Chondrocyte (in vitro differentiated cells): Measurements from ENCODE around the gene SLC35B4. TPM values are rescaled to one million over a fixed set of nuclear protein-coding genes. Genes with fewer than 3 reads are reported as not detected.

Experiments used
- DNase-seq: peaks from one replicate; pipeline ENCODE4 v3.0.0; 2021; ENCODE audit warnings: mixed read lengths, low spot score
- H3K27ac Mint-ChIP-seq: one replicate; pipeline ENCODE4 v1.8.0; 2021; ENCODE audit warnings: mild to moderate bottlenecking, moderate library complexity, mixed read lengths; ENCODE audit not compliant: unreplicated experiment
- H3K27me3 Mint-ChIP-seq: 2 replicates; pipeline ENCODE4 v1.8.0; 2021; ENCODE audit warnings: low read depth, mixed read lengths
- H3K36me3 Mint-ChIP-seq: 2 replicates; pipeline ENCODE4 v1.8.0; 2021; ENCODE audit warnings: low read depth, mixed read lengths
- H3K4me1 Mint-ChIP-seq: 2 replicates; pipeline ENCODE4 v1.8.0; 2021; ENCODE audit warnings: low read depth, mild to moderate bottlenecking, mixed read lengths
- H3K4me3 Mint-ChIP-seq: one replicate; pipeline ENCODE4 v1.8.0; 2021; ENCODE audit warnings: mild to moderate bottlenecking, moderate library complexity, mixed read lengths; ENCODE audit not compliant: unreplicated experiment
- H3K9me3 Mint-ChIP-seq: 2 replicates; pipeline ENCODE4 v1.8.0; 2021; ENCODE audit warnings: low read depth, mixed read lengths
- total RNA-seq: library from RNA; stranded (reverse); gene quantifications from 3 replicates; pipeline ENCODE4 v1.2.1, GENCODE V29; 2021
- TF ChIP-seq, protein P1 (sequence below): fragments of 200-600 bp; sonication (generic); IDR thresholded peaks from 2 replicates; pipeline ENCODE4 v1.5.0; 2021; ENCODE audit warnings: antibody characterized with exemption, mild to moderate bottlenecking, moderate library complexity

The SLC35B4 gene
- total RNA-seq, 1 donor from 2014 or later = 25.1 TPM

- TF ChIP-seq, protein P1, sequence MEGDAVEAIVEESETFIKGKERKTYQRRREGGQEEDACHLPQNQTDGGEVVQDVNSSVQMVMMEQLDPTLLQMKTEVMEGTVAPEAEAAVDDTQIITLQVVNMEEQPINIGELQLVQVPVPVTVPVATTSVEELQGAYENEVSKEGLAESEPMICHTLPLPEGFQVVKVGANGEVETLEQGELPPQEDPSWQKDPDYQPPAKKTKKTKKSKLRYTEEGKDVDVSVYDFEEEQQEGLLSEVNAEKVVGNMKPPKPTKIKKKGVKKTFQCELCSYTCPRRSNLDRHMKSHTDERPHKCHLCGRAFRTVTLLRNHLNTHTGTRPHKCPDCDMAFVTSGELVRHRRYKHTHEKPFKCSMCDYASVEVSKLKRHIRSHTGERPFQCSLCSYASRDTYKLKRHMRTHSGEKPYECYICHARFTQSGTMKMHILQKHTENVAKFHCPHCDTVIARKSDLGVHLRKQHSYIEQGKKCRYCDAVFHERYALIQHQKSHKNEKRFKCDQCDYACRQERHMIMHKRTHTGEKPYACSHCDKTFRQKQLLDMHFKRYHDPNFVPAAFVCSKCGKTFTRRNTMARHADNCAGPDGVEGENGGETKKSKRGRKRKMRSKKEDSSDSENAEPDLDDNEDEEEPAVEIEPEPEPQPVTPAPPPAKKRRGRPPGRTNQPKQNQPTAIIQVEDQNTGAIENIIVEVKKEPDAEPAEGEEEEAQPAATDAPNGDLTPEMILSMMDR = no peak
- Mint-ChIP-seq H3K9me3 (peaks cover 4% of the 10 kb centered on the region), H3K36me3 (peaks cover 1% of the 10 kb centered on the region), H3K4me3 (no peak overlapping the region), H3K4me1 (no peaks in the 10 kb centered on the region), H3K27me3 (peaks cover 21% of the 10 kb centered on the region), H3K27ac (no peak overlapping the region)
- no peak for DNase-seq
Observed at GRCh38 chr7:134333943-134334342, 17.2 kb upstream of the SLC35B4 start.

GRCh38 chr7:134332892-134333291, 16.2 kb upstream of the SLC35B4 start:
- no peaks in the 10 kb centered on the region for H3K4me1 Mint-ChIP-seq
- H3K27ac Mint-ChIP-seq = no peak overlapping the region
- H3K36me3 Mint-ChIP-seq = peaks cover 1% of the 10 kb centered on the region
- H3K9me3 Mint-ChIP-seq = peaks cover 4% of the 10 kb centered on the region
- TF ChIP-seq, protein P1 = no peak
- H3K27me3 Mint-ChIP-seq = peaks cover 23% of the 10 kb centered on the region
- H3K4me3 Mint-ChIP-seq = no peak overlapping the region
- DNase-seq = no peak

GRCh38 chr7:134331393-134331792, 14.7 kb upstream of the SLC35B4 start:
- H3K27ac Mint-ChIP-seq = no peak overlapping the region
- no peak overlapping the region for H3K4me3 Mint-ChIP-seq
- H3K36me3 Mint-ChIP-seq = peaks cover 1% of the 10 kb centered on the region
- DNase-seq = no peak
- no peaks in the 10 kb centered on the region for H3K4me1 Mint-ChIP-seq
- TF ChIP-seq, protein P1 = no peak
- H3K27me3 Mint-ChIP-seq = peaks cover 28% of the 10 kb centered on the region
- H3K9me3 Mint-ChIP-seq = peaks cover 4% of the 10 kb centered on the region

GRCh38 chr7:134330974-134331373, 14.2 kb upstream of the SLC35B4 start:
- DNase-seq = no peak
- Mint-ChIP-seq H3K4me1 (no peaks in the 10 kb centered on the region), H3K9me3 (peaks cover 4% of the 10 kb centered on the region), H3K4me3 (no peak overlapping the region), H3K36me3 (peaks cover 1% of the 10 kb centered on the region), H3K27ac (no peak overlapping the region), H3K27me3 (peaks cover 33% of the 10 kb centered on the region)
- TF ChIP-seq, protein P1 = no peak

- no peak for DNase-seq
- H3K27ac Mint-ChIP-seq = no peak overlapping the region
- TF ChIP-seq, protein P1 = no peak
- no peaks in the 10 kb centered on the region for H3K4me1 Mint-ChIP-seq
- H3K27me3 Mint-ChIP-seq = peaks cover 31% of the 10 kb centered on the region
- peaks cover under 1% of the 10 kb centered on the region for H3K36me3 Mint-ChIP-seq
- no peak overlapping the region for H3K4me3 Mint-ChIP-seq
- H3K9me3 Mint-ChIP-seq = peaks cover under 1% of the 10 kb centered on the region
Observed at GRCh38 chr7:134329614-134330346, 13.1 kb upstream of the SLC35B4 start.
